HG03066 (cell line): Measurements from ENCODE around the gene LGALSL.

Experiments
- ATAC-seq: cut with Tn5 transposase; IDR thresholded peaks from one replicate; pipeline ENCODE4 v1.9.1; 2021; ENCODE audit warnings: low read depth; ENCODE audit not compliant: unreplicated experiment

Gene LGALSL

GRCh38 chr2:64453770-64454385 is at the start of gene LGALSL:
LGALSL (plus strand) TSS chr2:64454162; CDS start chr2:64454546, 384 bp downstream.
- ATAC-seq: peak; percentile 56

DNA sequence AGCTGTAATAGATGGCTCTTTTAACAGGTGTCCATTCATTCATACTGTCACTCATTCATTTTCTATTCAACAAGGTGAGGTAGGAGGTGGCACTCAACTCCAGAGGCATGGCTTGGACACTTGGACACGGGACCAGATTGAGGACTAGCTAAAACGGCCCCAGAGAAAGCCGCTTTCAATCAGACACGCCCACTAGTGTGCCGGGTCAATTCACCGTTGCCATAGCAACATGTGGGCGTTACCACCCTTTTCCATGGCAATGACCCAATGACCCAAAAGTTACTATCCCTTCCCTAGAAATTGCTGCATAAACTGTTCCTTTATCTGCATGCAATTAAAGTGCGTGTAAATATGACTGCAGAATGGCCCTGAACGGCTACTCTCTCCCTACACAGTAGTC is 49.2 kb upstream of the LGALSL start:
- ATAC-seq: no peak

- ATAC-seq: no peak
Observed at GRCh38 chr2:64405581-64406406, 48.2 kb upstream of the LGALSL start.

- no peak for ATAC-seq
Observed at GRCh38 chr2:64406407-64406774, 47.6 kb upstream of the LGALSL start.

GRCh38 chr2:64408031-64408430 is 45.9 kb upstream of the LGALSL start:
- ATAC-seq: no peak

DNA sequence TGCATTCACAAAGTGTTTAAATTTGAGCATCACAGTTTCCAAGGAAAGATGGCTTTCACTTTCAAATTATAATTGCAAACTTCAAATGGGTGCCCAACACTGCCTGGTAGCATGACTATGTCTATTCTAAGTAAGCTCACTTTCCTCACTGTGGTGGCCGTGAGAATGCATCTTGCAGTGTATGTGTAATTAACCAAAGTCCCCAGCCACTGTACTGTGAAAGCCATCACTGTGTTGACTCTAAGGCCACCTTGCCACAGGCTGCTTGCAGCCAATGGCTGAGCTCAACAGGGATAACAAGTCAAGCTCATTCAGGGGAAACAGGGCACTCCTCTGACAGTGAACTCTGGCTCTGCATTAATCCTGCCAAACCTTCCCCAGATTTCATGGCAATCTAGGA is 43.3 kb upstream of the LGALSL start:
- no peak for ATAC-seq

GRCh38 chr2:64412671-64413070 is 41.3 kb upstream of the LGALSL start:
- no peak for ATAC-seq

- no peak for ATAC-seq
Observed at GRCh38 chr2:64414736-64415435, 39.1 kb upstream of the LGALSL start.

DNA sequence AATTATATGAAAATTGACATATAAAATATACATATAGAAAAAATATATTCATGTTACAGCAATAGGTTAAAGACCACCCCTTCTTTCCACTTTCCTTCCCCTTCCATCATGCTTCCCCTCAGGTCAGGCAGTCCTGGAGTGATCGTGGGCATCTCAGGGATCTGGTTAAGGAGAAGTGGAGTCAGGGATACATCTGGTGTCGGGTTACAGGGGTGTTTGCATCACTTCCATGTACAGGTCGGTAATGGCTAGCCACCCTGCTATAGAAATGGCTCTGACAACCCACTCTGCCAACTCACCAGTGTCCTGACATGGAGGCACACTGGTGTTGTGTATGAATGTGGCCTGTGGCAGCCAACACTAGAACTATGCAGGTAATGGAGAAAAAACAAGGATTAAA is 36.3 kb upstream of the LGALSL start:
- ATAC-seq: no peak

DNA sequence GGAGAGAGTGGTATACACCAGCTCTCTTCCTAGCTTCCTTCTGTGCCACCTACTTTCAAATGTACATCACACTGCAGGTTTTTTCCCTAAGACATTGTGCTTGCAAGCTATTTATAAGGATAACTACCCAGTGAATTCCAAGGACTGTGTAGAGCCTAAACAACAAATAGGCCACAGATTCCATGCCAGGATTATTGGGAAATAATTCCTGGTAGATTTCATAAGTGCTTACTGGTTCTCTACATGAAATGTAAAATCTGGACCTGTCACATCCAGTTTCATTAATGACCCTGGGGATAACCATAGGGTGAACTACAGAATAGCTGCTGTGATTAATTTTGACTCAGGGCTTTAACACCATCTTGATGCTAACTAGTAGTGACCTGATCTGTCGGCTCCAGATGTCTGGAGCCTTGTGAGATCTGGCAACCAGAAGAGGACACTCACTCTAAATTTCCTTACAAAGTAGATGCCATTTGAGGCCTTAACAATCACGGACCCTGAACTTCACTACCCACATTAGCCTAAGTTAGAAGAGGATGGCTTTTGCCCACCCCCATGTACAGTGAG is 34.3 kb upstream of the LGALSL start:
- no peak for ATAC-seq

GRCh38 chr2:64420677-64421076 is 33.3 kb upstream of the LGALSL start:
- ATAC-seq: no peak

DNA sequence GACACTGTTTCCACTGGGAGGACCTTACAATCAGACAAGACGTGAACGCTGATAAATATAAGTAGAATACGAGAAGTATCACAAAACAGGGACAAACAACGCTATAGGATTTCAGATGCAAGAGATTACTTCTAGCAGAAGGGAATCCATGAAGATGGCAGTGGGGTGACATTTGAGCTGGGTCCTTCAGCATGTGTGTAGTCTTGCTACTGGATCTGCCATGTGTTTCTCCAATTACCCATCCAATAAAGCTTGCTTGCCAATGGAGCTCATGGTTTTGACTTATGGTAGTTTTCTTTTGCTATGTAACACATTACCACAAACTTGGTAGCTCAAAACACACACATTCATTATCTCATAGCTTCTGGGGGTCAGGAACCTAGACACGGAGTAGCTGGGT is 32.8 kb upstream of the LGALSL start:
- ATAC-seq: no peak

GRCh38 chr2:64422466-64422865 is 31.5 kb upstream of the LGALSL start:
- ATAC-seq: no peak

GRCh38 chr2:64423303-64423702 is 30.7 kb upstream of the LGALSL start:
- ATAC-seq: no peak

DNA sequence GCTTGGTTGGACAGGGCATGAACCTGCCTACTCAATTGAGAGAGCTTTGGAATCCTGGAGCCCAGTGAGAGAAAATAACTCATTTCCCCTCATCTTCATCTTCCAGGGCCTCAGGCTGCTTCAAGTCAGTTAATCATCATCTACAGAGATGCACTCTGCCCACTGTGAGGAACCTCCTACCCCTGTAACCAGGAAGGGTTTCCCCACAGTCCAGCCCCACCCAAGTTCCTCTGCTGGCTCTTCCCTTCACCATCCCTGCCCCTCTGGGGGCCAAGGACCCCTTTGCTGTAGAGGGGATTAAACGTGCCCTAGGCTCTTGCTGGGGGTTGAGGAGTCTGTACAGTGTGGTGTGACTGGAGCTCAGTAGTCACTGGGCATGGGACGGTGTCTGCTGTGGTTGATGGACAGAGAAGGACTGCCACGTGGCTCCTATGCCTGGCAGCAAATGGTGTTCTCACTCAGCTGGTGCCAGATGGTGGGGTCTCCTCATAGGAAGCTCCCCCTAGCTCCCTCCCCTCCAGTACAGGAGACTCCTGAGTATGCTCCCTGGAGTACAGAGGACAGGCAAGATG is 29.5 kb upstream of the LGALSL start:
- no peak for ATAC-seq

DNA sequence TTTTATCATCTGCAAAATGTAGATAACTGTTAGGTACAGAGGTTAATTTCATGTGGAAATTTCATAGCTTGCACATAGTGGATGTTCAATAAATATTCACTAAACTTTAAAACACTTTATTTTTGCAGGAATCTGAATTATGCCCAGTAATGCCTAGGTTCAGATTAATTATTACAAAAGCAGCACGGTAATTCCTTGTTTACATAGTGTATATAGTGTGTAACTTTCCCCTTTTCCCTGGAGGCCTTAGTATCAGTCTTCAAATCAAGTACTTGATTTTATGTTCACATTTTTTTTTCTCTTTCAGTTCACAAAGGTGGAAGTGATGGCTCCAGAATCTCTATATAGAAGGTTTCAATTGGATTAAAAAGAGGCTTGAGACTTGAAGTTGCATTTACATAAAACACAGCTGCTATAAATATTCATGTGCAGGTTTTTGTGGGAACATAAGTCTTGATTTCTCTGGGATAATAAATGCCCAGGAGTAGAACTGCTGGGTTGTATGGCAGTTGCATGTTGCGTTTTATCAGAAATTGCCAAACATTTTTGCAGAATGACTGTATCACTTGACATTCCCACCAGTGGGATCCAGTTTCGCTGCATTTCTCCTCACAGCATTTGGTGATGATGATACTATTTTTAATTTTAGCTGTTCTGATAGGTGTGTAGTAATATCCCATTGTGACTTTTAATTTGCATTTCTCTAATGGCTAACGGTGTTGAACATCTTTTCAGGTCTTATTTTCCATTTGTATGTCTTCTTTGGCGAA is 27.6 kb upstream of the LGALSL start:
- no peak for ATAC-seq

- ATAC-seq: no peak
Observed at GRCh38 chr2:64434039-64434657, 19.8 kb upstream of the LGALSL start.

- ATAC-seq: no peak
Observed at GRCh38 chr2:64437883-64438282, 16.1 kb upstream of the LGALSL start.

- no peak for ATAC-seq
Observed at GRCh38 chr2:64439194-64439593, 14.8 kb upstream of the LGALSL start.

- ATAC-seq: no peak
Observed at GRCh38 chr2:64440843-64441242, 13.1 kb upstream of the LGALSL start.
